Neural progenitor cell (in vitro differentiated cells): ENCODE measurements around the gene SPSB1.

Experiments used
- CTCF ChIP-seq: fragments of 200-600 bp; sonication (generic); IDR thresholded peaks from 2 replicates; pipeline ENCODE4 v1.5.1; 2017; ENCODE audit warnings: antibody characterized with exemption, mild to moderate bottlenecking
- EZH2 ChIP-seq: fragments of 200-600 bp; sonication (generic); IDR thresholded peaks from 2 replicates; pipeline ENCODE4 v1.6.1; 2017; ENCODE audit warnings: antibody characterized with exemption, mild to moderate bottlenecking, moderate library complexity
- EZH2phosphoT487 ChIP-seq: fragments of 200-600 bp; sonication (generic); IDR thresholded peaks from 2 replicates; pipeline ENCODE4 v1.6.1; 2017; ENCODE audit warnings: antibody characterized with exemption

- TF ChIP-seq CTCF: no peak
- no peak for TF ChIP-seq EZH2
- no peak for TF ChIP-seq EZH2phosphoT487
These were observed 70.4 kb downstream of the SPSB1 start for GRCh38 chr1:9363061-9363471.
